Activated CD4-positive, alpha-beta T cell treated with anti-CD3 and anti-CD28 coated beads, Interleukin-2, Interleukin-6, amounts not matched to agents 100 ng/mL and 50 ng/mL, durations not matched to agents 16 hours and 8 hours (primary cell): Measurements from ENCODE around the gene YY1AP1.
"Not testable (repeated sequence)": the region's sequence is repeated elsewhere in the genome, so short reads cannot be mapped to it uniquely, and the experiment has no call there.

Source experiments
- DNase-seq: peaks from one replicate; pipeline ENCODE4 v3.0.0-alpha.2; 2020

Gene YY1AP1

DNA sequence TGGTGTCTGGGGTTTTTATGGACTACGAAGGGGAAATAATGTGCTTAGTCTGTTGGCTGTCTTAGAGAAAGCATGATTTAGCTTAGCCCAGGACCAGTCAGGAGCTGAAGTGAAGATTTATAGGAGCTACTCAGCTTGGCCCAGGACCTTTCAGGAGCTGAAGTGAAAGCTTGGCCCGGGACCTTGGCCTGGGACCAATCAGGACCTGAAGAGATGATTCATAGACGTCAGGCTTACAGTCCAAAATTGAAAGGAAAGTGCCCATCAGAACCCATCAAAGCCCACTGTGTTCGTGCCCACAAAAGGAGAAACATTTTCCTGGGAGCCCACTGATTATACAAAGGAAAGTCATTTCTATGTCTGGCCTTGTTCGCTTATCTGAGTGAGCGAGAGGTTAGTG lies 42.9 kb downstream of the YY1AP1 start:
- no peak for DNase-seq

DNA sequence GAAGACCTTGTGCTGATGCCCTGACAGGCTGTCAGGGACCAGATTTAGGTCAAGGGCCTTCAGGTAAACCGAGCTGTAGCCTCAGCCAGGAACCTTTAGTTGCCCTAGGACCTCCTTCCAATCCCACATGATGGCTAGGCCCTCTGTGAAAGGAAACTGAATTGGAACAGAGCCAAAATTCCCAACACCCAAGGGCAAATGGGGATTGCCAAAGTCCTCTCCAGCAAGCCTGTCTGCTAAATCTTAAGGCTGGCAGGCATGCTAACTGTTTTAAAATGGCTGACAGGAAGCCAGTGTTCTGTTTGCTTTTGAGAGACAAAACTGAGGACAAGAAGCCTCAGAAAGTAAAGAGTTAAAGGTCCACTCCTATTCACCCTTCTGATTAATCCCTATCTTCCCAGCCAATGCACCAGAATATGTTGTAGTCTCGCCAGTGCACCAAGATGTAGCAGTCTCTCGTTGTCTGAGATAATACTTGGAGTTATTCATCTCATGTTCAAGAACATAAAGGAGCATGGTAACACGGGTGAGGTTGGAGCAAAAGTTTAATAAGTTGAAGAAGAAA lies 43.5 kb downstream of the YY1AP1 start:
- no peak for DNase-seq

GRCh38 chr1:155643230-155643629 lies 45.3 kb downstream of the YY1AP1 start:
- DNase-seq = no peak

- not testable (repeated sequence) for DNase-seq
Measured at GRCh38 chr1:155642559-155643180, 45.9 kb downstream of the YY1AP1 start.

DNA sequence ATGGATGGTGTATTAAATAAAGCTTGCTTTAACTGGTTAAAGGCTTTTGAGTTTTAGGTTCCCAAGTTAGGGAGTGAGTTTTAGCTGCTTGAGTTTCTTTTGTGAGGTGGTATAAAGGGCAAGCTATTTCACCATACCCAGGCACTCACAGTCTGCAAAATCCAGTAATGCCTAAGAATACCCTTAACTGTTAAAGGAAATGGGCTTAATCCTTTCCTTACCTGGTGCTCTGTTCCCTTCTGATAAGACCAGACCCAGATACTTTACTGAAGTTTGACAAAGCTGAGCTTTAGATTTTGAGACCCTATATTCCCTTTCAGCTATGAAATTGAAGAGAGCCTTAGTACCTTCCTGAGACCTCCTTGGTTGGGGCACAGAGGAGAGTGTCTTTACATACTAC lies 48.2 kb downstream of the YY1AP1 start:
- DNase-seq = no peak

GRCh38 chr1:155636397-155637153 lies 52.0 kb downstream of the YY1AP1 start:
- no peak for DNase-seq

GRCh38 chr1:155626428-155626827 lies 62.1 kb downstream of the YY1AP1 start:
- DNase-seq = not testable (repeated sequence)

DNA sequence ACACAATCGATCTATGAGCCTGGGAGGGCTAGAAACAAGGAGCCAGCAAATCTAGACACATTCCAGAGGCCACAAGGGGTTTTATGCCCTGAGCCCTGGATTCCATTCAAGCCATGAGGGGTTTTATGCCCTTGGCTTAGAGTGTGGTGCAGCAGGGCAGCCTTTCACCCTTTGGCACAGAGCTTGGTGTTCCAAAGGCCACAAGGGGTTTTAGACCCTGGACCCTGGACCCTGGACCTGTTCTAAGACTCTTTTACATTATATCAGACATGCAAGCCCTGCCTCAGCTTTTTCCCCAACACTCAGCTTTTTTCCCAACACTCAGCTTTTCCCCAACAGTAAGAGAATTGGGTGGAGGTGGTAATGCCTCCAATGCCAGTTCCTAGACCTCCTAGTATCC lies 65.2 kb downstream of the YY1AP1 start:
- no peak for DNase-seq

- no peak for DNase-seq
Measured at GRCh38 chr1:155622191-155622590, 66.4 kb downstream of the YY1AP1 start.

GRCh38 chr1:155613226-155613625 lies 75.3 kb downstream of the YY1AP1 start:
- not testable (repeated sequence) for DNase-seq

DNA sequence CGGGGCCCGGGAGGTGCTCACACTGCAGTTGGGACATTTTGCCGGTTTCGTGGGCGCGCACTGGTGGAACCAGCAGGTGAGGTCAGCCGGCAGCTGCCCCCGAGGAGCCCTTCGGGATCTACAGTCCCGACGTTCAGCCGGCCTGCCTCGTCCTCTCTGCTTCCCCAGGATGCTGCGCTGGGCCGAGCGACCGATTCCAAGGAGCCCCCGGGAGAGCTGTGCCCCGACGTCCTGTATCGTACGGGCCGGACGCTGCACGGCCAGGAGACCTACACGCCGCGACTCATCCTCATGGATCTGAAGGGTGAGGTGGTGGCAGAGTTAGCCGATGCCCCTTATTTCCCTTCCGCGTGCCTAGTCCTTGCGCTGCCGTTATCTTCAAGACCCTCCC lies 78.3 kb downstream of the YY1AP1 start:
- not testable (repeated sequence) for DNase-seq

DNA sequence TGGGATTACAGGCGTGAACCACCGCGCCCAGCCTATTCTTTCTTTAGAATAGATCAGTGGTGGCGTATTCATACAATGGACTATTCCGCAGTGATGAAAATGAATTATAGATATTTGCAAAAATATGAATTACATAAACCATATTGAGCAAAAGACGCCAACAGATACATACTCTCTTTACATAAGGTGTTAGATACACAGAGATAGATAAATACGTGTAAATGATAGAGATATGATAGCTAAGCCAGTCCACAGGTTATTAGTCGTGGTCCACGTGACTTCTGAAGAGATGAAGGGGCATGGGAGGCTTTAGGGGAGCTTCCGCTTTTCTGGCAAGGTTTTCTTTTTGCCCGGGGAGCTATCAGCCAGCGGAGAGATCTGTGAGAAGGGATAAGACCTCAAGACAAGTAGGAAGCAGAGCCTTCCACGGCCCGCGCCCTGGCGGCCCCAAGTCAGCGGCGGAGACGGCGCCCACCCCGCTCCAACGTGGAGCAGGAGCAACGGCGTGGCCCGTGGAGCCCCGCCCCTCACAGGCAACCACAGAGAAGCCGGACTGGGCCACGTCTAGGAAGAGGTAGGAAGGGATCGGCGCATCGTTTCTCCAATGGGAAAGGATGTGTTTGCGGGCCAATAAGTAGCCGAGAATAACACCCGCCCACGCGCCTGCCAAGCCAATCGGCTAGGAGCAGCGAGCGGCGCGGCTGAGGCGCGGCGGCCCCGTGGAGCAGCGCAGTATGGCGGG lies 78.9 kb downstream of the YY1AP1 start, which contains the start of gene MSTO1:
MSTO1 (plus strand) TSS at position 704 of the 742 bp plus-strand sequence; CDS start at position 735, 31 bp downstream.
- DNase-seq = peak; percentile 98
